GM19328 (cell line): ENCODE data around the gene GOLGA2.

Experiments used
- ATAC-seq: cut with Tn5 transposase; IDR thresholded peaks from one replicate; pipeline ENCODE4 v1.9.1; 2021; ENCODE audit warnings: mild to moderate bottlenecking, moderate library complexity; ENCODE audit not compliant: unreplicated experiment

GOLGA2 gene

GRCh38 chr9:128260340-128260739 lies 15.5 kb downstream of the GOLGA2 start:
- ATAC-seq = no peak

GRCh38 chr9:128259156-128259555 lies 16.7 kb downstream of the GOLGA2 start:
- ATAC-seq = no peak

DNA sequence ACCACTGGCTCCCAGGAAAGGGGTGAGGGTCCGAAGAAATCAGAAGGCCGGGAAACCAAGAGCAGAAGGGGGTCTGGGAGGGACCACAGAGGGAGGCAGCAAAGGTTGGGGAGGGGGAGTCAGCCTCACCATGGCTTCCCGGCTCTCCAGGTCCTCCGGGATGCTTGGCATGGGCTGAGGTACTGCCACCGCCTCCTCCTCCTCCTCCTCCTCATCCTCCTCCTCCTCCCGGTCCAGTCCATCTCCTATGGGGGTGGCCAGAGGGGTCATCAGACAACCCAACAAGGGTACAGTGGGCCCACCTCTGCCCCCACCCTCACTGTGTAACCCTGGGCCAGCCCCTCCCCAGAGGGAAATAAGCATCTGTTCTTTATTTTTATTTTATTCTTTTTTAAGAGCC lies 17.5 kb downstream of the GOLGA2 start:
- ATAC-seq = no peak

- ATAC-seq = no peak
Measured at GRCh38 chr9:128257907-128258306, 17.9 kb downstream of the GOLGA2 start.

- no peak for ATAC-seq
Measured at GRCh38 chr9:128257086-128257825, 18.6 kb downstream of the GOLGA2 start.

DNA sequence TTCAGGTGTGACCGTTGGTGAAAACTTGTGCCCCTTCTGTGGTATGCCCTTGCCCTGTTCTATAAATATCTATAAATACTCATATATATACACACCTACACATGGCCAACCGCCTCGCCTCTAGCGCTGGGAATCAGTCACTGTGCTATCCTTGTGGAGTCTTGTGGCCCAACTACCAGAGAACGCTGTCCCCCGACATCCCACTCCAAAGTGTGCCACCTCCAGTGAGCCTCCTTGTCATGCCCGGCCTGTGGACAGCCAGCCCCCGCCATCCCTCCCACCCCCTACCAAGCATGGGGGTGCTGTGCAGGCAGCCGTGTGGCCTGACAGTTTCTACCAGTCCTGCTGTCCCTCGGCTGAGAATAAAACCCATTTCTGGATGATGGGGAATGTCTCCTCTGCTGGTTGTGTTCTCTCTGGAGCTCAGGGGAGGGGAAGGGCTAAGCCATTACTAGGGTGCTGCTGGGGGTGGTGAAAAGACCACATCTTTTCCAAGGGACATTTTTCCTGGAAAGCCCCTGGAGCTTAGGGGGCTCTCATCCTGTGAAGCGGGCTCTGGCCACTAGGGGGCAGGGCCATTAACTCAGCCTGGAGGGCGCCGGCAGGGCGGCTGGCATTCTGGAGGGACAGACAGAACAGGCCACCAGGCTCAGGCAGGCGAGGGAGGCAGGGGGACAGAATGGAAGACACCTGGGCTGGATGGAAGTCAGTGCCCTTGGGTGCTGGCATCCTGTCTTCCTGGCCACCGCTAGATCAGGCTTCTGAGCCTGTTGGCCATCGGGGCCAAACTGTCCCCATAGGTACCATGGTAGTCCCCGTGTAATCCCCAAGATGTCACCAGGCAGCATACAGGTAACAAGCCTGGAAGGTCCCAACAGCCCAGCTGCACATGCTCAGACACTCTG lies 20.7 kb downstream of the GOLGA2 start:
- ATAC-seq = no peak

- no peak for ATAC-seq
Measured at GRCh38 chr9:128254362-128254761, 21.4 kb downstream of the GOLGA2 start.

GRCh38 chr9:128253991-128254346 lies 21.8 kb downstream of the GOLGA2 start:
- ATAC-seq = no peak

DNA sequence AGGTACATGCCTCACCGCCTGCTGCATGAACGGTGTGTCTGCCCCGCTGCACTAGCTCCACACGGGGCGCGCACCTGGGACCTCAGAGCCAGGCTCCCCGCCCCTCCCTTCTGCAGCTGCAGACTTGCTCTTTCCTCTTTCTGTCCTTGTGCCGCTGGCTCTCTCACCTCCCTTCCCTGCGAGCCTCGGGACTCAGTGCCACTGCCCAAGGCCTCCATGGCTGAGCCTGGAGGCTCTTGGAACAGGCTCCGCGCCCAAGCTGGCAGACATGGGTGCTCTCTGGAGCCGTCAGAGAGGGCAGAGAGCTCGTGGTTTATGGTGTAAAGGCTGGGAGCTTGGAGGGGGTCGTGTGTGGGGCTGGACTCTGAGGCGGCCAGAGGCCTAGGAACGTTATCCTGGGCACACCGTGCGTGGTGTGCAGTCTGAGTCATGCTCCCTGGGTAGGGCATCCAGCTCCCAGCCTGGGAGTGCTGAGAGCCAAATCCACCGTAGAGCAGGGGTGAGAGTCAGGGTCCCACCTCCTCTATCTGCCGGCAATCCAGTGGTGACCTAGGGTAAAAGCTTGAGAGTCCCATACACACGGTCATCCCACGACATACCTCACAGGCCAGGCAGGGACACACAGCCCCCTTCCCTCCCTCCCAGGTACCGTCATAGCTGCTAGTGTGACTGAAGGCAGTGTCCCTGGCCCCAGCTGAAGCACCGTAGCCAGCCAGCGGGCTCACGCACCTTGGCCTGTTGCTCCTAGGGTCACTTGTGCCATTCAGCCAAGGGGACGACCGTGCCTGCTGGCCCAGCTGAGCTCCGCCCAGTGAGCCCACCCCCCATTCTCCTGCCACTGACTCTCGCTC lies 22.4 kb downstream of the GOLGA2 start:
- no peak for ATAC-seq

GRCh38 chr9:128252317-128253139 lies 23.3 kb downstream of the GOLGA2 start:
- ATAC-seq = no peak

DNA sequence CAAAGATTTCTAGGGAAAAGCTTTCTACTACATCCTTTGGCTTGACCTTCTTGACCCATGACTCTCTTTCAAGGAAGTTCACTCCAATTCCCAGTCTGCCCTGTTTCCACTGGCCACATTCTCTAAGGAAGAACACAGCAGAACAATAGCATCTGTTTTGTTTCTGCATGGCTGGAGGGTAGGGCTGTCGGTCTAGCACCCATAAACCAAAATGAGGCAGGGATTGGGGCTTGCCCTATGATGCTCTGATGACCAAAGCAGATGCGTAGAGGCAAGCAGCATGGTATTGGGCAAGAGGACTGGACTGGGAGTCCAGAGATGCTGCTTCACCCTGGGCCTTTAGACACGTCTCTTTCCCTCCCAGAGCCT lies 24.1 kb downstream of the GOLGA2 start:
- ATAC-seq = no peak

GRCh38 chr9:128250839-128251731 lies 24.7 kb downstream of the GOLGA2 start:
- ATAC-seq = no peak

GRCh38 chr9:128249908-128250838 lies 25.6 kb downstream of the GOLGA2 start:
- peak; percentile 80 for ATAC-seq

- no peak for ATAC-seq
Measured at GRCh38 chr9:128249558-128249907, 26.3 kb downstream of the GOLGA2 start.

GRCh38 chr9:128247226-128247803 lies 28.5 kb downstream of the GOLGA2 start:
- ATAC-seq = no peak

- ATAC-seq = no peak
Measured at GRCh38 chr9:128246471-128246870, 29.3 kb downstream of the GOLGA2 start.

DNA sequence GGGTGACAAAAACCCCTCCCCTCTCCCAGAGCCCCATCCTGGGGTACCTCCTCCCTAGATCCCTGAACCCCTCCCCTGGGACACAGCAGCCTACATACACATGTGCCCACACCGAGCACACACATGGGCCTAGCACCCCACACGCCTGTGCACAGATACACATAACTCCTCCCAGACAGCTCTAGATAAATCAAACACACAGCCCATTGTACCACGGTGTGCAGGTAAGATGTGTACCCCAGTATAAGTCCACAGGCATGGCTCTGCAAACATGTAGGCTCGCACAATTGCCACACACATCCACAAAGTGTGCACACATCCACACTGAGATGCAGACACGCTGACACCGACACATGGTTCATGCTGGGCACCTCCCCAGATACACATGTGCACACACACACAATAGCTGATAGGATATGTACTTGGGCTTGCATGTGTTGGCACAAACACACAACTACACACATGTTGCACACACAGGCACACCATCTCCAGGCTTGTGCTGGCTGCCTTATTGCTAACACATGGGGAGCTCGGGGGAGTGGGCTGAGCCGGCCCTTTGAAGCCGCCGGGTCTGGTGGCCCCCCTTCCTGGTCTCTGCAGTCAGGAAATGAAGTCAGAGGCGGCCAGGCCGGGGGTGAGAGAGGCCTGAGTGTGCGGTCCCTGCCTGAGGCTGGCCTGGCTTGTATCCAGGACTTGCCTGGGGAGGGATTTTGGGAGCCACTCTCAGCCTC lies 30.2 kb downstream of the GOLGA2 start:
- no peak for ATAC-seq
